ENCODE measurements around the gene RPTOR. TPM values are rescaled to one million over a fixed set of nuclear protein-coding genes. Genes with fewer than 3 reads are reported as not detected.

The RPTOR gene
- polyA plus RNA-seq, 1 donor (not counting 4 experiments of a cell fraction or from before 2014, with no cell fraction given): 4.0 TPM

DNA sequence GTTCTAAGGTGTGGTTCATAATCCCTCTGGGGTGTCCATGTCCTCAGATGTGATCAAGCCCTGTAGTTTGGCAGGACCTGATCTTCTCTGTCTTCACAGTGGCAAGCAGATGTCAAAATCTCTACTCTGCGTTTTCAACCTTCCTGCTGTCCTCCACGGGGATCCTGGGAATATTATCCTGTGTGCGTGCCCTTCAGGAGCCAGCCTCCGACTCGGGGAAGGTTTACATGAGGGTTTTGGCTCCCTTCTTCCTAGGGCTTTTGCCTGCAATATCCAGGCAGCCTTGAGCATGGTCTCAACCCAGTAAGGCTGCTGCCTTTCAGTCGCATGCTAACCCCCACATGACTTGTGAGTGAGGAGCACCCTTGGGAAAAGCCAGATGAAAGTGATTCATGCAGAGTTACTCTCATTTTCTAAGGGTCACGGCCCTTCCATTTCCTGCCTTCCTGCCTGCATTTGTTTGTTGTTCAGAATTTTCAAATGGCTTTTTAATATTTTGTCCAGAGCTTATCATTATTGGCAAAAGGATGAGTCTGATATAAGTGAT, 244.8 kb downstream of the RPTOR start:
- peaks cover 1 to 11% of the 10 kb centered on the region in 2 experiments for H3K36me3 ChIP-seq (ENCODE audit: control insufficient read depth in 2 of 2, extremely low read depth in 1 of 2, insufficient read depth in 2 of 2, low read length in 2 of 2)
- H4K20me1 ChIP-seq (ENCODE audit: control insufficient read depth, extremely low read depth, insufficient read depth, low read length): no peaks in the 10 kb centered on the region
- TF ChIP-seq EZH2 (IDR thresholded peaks at IDR 0.05; ENCODE audit: low read length): no peak
- TF ChIP-seq, protein P1, sequence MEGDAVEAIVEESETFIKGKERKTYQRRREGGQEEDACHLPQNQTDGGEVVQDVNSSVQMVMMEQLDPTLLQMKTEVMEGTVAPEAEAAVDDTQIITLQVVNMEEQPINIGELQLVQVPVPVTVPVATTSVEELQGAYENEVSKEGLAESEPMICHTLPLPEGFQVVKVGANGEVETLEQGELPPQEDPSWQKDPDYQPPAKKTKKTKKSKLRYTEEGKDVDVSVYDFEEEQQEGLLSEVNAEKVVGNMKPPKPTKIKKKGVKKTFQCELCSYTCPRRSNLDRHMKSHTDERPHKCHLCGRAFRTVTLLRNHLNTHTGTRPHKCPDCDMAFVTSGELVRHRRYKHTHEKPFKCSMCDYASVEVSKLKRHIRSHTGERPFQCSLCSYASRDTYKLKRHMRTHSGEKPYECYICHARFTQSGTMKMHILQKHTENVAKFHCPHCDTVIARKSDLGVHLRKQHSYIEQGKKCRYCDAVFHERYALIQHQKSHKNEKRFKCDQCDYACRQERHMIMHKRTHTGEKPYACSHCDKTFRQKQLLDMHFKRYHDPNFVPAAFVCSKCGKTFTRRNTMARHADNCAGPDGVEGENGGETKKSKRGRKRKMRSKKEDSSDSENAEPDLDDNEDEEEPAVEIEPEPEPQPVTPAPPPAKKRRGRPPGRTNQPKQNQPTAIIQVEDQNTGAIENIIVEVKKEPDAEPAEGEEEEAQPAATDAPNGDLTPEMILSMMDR (optimal IDR thresholded peaks at IDR 0.05 in 1 of 3, IDR thresholded peaks at IDR 0.05 in 1 of 3, conservative IDR thresholded peaks at IDR 0.05 in 1 of 3; ENCODE audit: extremely low read depth in 1 of 3, insufficient read depth in 2 of 3, low read length in 3 of 3): no peak
- FAIRE-seq: peak; percentile 86
- H3K4me2 ChIP-seq (ENCODE audit: control insufficient read depth, extremely low read depth, insufficient read depth, low read depth, low read length): peak overlapping the region; percentile 63
- H3K9me1 ChIP-seq (ENCODE audit: control insufficient read depth, extremely low read depth, insufficient read depth, low read length): no peaks in the 10 kb centered on the region
- H3K9me3 ChIP-seq (ENCODE audit: control insufficient read depth, low read depth, low read length): no peaks in the 10 kb centered on the region
- H3K27ac ChIP-seq (ENCODE audit: control insufficient read depth, insufficient read depth, low read length): peak overlapping the region; percentile 87
- H3K4me3 ChIP-seq (ENCODE audit: control insufficient read depth in 2 of 3, extremely low read depth in 1 of 3, insufficient read depth in 2 of 3, low read depth in 1 of 3, low read length in 3 of 3): no peak overlapping the region
- H3K9ac ChIP-seq (ENCODE audit: control insufficient read depth, extremely low read depth, insufficient read depth, low read length): peak overlapping the region; percentile 29
- peaks cover 38% of the 10 kb centered on the region for H3K4me1 ChIP-seq (ENCODE audit: control insufficient read depth, extremely low read depth, insufficient read depth, low read length)
- dilution Hi-C loops (cut with MboI; ENCODE audit: extremely low pct_ligation_motif_present, low sequenced_read_pairs): no loop called here
- no peaks in the 10 kb centered on the region for H3K79me2 ChIP-seq (ENCODE audit: control insufficient read depth, insufficient read depth, low read length)
- no peaks in the 10 kb centered on the region for H3K27me3 ChIP-seq (ENCODE audit: control insufficient read depth, extremely low read depth, insufficient read depth, low read length)
- no peak for DNase-seq (ENCODE audit: low read depth, low spot score)
- H2AFZ ChIP-seq (ENCODE audit: control insufficient read depth, low read length): peak overlapping the region; percentile 22

DNA sequence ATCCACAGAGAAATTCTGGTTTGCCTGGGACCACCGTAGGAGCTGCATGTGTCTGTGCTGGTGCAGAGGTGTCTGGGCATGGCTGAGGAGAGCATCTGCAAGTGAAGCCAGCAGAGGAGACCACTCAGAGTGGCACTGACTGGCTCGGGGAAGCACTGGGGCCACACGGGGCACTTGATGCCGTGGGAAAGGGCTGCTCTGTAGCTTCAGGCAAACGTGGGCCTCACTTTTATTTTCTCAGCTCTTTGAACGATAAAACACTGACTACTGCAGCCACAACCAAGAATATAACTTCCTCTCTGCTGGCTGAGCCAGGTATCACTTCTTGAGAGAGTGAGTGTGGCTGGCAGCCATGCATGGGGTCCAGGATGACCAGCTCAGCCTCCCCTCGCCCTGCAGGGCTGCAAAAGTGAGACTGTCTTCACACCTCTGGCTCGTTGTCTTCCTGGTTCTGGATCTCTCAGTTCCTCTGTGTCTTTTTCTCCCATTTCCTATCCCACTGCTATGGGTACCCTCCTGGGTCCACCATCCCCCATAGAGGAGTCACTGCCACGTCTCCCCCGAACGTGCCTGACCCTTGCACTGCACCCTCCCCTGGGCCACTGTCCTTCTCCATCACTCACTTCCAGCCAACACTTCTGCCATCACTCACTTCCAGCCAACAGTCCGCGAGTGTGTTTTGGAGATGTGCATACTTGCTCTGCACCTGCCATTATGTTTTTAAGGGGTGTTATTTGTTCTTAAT, 245.6 kb downstream of the RPTOR start:
- Histone ChIP-seq H4K20me1 (ENCODE audit: control insufficient read depth, extremely low read depth, insufficient read depth, low read length) (no peaks in the 10 kb centered on the region), H3K9me1 (ENCODE audit: control insufficient read depth, extremely low read depth, insufficient read depth, low read length) (no peaks in the 10 kb centered on the region), H3K4me1 (ENCODE audit: control insufficient read depth, extremely low read depth, insufficient read depth, low read length) (peaks cover 38% of the 10 kb centered on the region), H3K36me3 (ENCODE audit: control insufficient read depth in 2 of 2, extremely low read depth in 1 of 2, insufficient read depth in 2 of 2, low read length in 2 of 2) (peaks cover 1 to 13% of the 10 kb centered on the region in 2 experiments), H3K4me2 (ENCODE audit: control insufficient read depth, extremely low read depth, insufficient read depth, low read depth, low read length) (peak overlapping the region; percentile 63), H3K9me3 (ENCODE audit: control insufficient read depth, low read depth, low read length) (no peaks in the 10 kb centered on the region), H3K9ac (ENCODE audit: control insufficient read depth, extremely low read depth, insufficient read depth, low read length) (no peak overlapping the region), H2AFZ (ENCODE audit: control insufficient read depth, low read length) (no peak overlapping the region), H3K4me3 (ENCODE audit: control insufficient read depth in 2 of 3, extremely low read depth in 1 of 3, insufficient read depth in 2 of 3, low read depth in 1 of 3, low read length in 3 of 3) (no peak overlapping the region), H3K27me3 (ENCODE audit: control insufficient read depth, extremely low read depth, insufficient read depth, low read length) (no peaks in the 10 kb centered on the region), H3K79me2 (ENCODE audit: control insufficient read depth, insufficient read depth, low read length) (no peaks in the 10 kb centered on the region), H3K27ac (ENCODE audit: control insufficient read depth, insufficient read depth, low read length) (peak overlapping the region; percentile 87)
- dilution Hi-C loops (cut with MboI; ENCODE audit: extremely low pct_ligation_motif_present, low sequenced_read_pairs): no loop called here
- FAIRE-seq (no peak), DNase-seq (ENCODE audit: low read depth, low spot score) (no peak)
- TF ChIP-seq, protein P1 (optimal IDR thresholded peaks at IDR 0.05 in 1 of 3, IDR thresholded peaks at IDR 0.05 in 1 of 3, conservative IDR thresholded peaks at IDR 0.05 in 1 of 3; ENCODE audit: extremely low read depth in 1 of 3, insufficient read depth in 2 of 3, low read length in 3 of 3): no peak
- no peak for TF ChIP-seq EZH2 (IDR thresholded peaks at IDR 0.05; ENCODE audit: low read length)

Data from keratinocyte (primary cell).